ENCODE results near the gene TRAPPC11.

- TF ChIP-seq CTCF (IDR thresholded peaks at IDR 0.05; ENCODE audit: low read length) (no peak), EZH2 (IDR thresholded peaks at IDR 0.05; ENCODE audit: borderline replicate concordance, low read length) (no peak)
These were observed 21.6 kb upstream of the TRAPPC11 start for GRCh38 chr4:183637461-183637860.
